Urinary bladder (tissue), 4 donors: ENCODE results near the gene NIPA2. TPM values are rescaled to one million over a fixed set of nuclear protein-coding genes. Genes with fewer than 3 reads are reported as not detected.

Experiments used
- DNase-seq: peaks from one replicate; pipeline ENCODE4 v3.0.0-alpha.2; 2015; ENCODE audit errors: extremely low spot score
- H3K27ac ChIP-seq: one replicate; pipeline ENCODE4 v1.5.1; 2013; ENCODE audit warnings: low read depth, mild to moderate bottlenecking, moderate library complexity
- H3K36me3 ChIP-seq: one replicate; pipeline ENCODE4 v1.6.1; 2013; ENCODE audit warnings: mild to moderate bottlenecking, moderate library complexity; ENCODE audit not compliant: insufficient read depth
- H3K4me1 ChIP-seq: one replicate; pipeline ENCODE4 v1.6.1; 2013; ENCODE audit warnings: mild to moderate bottlenecking, moderate library complexity; ENCODE audit not compliant: insufficient read depth
- H3K4me3 ChIP-seq: one replicate; pipeline ENCODE4 v1.5.1; 2013; ENCODE audit warnings: low read depth, low read length
- WGBS: extraction: QIAGEN DNeasy Blood & Tissue Kit; methylation state at CpG from one replicate; pipeline ENCODE4 v1.1.7; 2013; 5-methylcytosine and 5-hydroxymethylcytosine counted together
- polyA plus RNA-seq: library from polyadenylated mRNA; stranded (reverse); fragments of 200-250 nt; gene quantifications from one replicate; pipeline ENCODE4 v1.2.3, GENCODE V29; 2013
- total RNA-seq: library from RNA; depleted of rRNA; stranded (reverse); fragments of >200 nt; gene quantifications from one replicate; pipeline ENCODE4 v1.2.3, GENCODE V29; 2014
- donor health status: healthy with polysubstance abuse.
- donor health status: healthy.

NIPA2 gene
- total and polyA plus RNA-seq, 2 donors = 32.5 to 47.6 TPM

DNA sequence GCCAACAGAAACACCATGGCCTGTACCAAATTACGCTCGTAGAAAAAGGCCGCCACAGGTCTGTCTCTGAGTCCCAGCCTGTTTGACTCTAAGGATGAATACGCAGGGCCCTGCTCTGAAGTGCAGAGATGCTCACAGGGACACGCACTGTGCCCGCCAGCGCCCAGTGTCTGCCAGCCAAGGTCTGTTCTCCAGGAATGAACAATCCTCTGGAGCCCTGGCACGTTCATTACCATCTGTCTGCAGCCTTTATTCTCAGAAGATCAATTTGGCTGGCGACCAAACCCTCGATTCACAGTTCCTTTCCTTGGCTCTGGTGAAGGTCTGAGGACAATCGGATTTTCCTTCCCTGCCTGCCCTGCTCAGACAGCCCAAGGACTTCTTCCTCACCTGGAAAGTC lies 66.3 kb downstream of the NIPA2 start:
- 88% methylated on average over 11 of the region's 11 CpGs for WGBS
- no peak overlapping the region for H3K4me3 ChIP-seq
- H3K4me1 ChIP-seq = no peaks in the 10 kb centered on the region
- H3K27ac ChIP-seq = no peak overlapping the region
- H3K36me3 ChIP-seq = peaks cover 3% of the 10 kb centered on the region
- no peak for DNase-seq

DNA sequence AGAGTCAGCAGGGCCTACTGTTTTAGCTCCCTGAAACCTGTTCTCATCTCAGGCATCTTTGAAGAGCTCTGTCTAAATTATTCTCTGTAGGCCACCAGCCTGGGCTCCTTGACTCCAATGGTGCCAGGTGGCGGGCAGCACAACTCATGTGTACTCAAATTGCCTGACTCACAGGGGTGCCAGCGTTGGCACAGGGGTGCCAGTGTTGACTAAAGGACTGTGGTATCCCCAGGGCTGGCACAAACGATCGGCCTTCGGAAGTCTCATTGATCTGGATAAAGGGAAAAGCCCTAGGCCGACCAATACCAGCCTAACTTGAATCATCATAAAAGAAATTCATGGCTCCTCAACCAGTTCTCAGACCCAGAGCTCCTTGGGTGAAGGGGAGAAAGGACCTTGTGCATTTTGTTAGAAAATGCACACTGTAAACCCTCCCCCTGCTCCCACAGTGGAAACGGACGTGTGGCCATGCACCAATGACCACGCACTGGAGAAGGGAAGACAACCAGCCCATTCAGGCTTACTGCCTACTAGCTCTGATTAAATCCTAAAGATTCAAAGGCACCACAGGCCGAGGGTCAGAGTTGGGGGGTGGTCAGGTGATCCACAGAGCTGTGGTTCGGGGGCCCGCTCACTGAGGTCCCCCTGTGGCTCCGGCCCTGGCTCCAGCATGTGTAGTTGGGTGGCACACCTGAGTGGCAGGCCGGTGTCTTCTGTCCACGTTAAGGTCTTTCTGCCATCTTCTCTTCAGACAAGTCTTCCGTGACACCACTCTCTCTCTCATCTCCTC lies 68.9 kb downstream of the NIPA2 start:
- no peak overlapping the region for H3K4me3 ChIP-seq
- no peaks in the 10 kb centered on the region for H3K4me1 ChIP-seq
- H3K27ac ChIP-seq = no peak overlapping the region
- DNase-seq = no peak
- H3K36me3 ChIP-seq = peaks cover 11% of the 10 kb centered on the region
- WGBS = 97% methylated on average over 16 of the region's 16 CpGs

GRCh38 chr15:22908830-22909229 lies 70.4 kb downstream of the NIPA2 start:
- no peak overlapping the region for H3K4me3 ChIP-seq
- H3K36me3 ChIP-seq = peaks cover 9% of the 10 kb centered on the region
- WGBS = 91% methylated on average over 9 of the region's 9 CpGs
- no peak for DNase-seq
- H3K27ac ChIP-seq = no peak overlapping the region
- H3K4me1 ChIP-seq = no peaks in the 10 kb centered on the region

GRCh38 chr15:22911306-22911705 lies 72.8 kb downstream of the NIPA2 start:
- WGBS = 90% methylated on average over 8 of the region's 8 CpGs
- H3K36me3 ChIP-seq = peaks cover 14% of the 10 kb centered on the region
- no peaks in the 10 kb centered on the region for H3K4me1 ChIP-seq
- H3K27ac ChIP-seq = no peak overlapping the region
- no peak overlapping the region for H3K4me3 ChIP-seq
- no peak for DNase-seq

GRCh38 chr15:22912256-22912655 lies 73.8 kb downstream of the NIPA2 start:
- WGBS = 96% methylated on average over 12 of the region's 12 CpGs
- no peaks in the 10 kb centered on the region for H3K4me1 ChIP-seq
- DNase-seq = no peak
- H3K36me3 ChIP-seq = peaks cover 14% of the 10 kb centered on the region
- no peak overlapping the region for H3K4me3 ChIP-seq
- H3K27ac ChIP-seq = no peak overlapping the region

GRCh38 chr15:22913646-22914380 lies 75.3 kb downstream of the NIPA2 start:
- no peak overlapping the region for H3K27ac ChIP-seq
- 94% methylated on average over 13 of the region's 13 CpGs for WGBS
- no peak for DNase-seq
- no peak overlapping the region for H3K4me3 ChIP-seq
- H3K36me3 ChIP-seq = peaks cover 12% of the 10 kb centered on the region
- H3K4me1 ChIP-seq = no peaks in the 10 kb centered on the region

- 96% methylated on average over 25 of the region's 25 CpGs for WGBS
- H3K4me3 ChIP-seq = no peak overlapping the region
- no peaks in the 10 kb centered on the region for H3K4me1 ChIP-seq
- no peak overlapping the region for H3K27ac ChIP-seq
- H3K36me3 ChIP-seq = peaks cover 9% of the 10 kb centered on the region
- DNase-seq = no peak
Observed at GRCh38 chr15:22915866-22916515, 77.5 kb downstream of the NIPA2 start.

GRCh38 chr15:22916606-22917350 lies 78.3 kb downstream of the NIPA2 start:
- no peak for DNase-seq
- Histone ChIP-seq H3K4me3 (no peak overlapping the region), H3K4me1 (no peaks in the 10 kb centered on the region), H3K36me3 (peaks cover 4% of the 10 kb centered on the region), H3K27ac (no peak overlapping the region)
- WGBS = 93% methylated on average over 36 of the region's 36 CpGs

DNA sequence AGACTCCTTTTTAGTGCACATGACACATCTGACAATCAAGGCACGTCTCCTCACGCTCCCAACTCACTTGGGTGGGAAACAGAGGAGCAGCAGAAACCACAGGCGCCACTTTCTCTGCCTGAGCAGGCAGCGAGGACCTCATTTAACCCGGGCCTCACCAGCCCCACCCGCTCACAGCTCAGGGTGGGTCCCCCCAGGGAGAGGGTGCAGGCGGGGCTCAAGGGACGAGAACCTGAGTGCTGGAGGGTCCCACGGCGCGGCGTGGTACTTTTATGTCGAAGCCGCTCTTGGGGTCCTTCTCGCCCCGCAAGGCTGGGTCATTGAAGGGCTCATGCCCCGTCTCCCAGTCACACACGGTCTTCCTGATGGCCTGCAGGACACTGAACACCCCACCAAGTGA lies 79.1 kb downstream of the NIPA2 start:
- Histone ChIP-seq H3K36me3 (peaks cover 4% of the 10 kb centered on the region), H3K4me1 (no peaks in the 10 kb centered on the region), H3K4me3 (no peak overlapping the region), H3K27ac (no peak overlapping the region)
- WGBS = 95% methylated on average over 18 of the region's 18 CpGs
- no peak for DNase-seq

Other genes starting within 250 kb of the NIPA2 start
- gene NIPA1, start 52.0 kb upstream of the NIPA2 start, total RNA-seq = 6.8 TPM
- 5.2 TPM for gene NIPA1, start 52.0 kb upstream of the NIPA2 start, polyA plus RNA-seq
- gene CYFIP1, start 141.7 kb downstream of the NIPA2 start, total RNA-seq = 85.0 TPM
- gene CYFIP1, start 141.7 kb downstream of the NIPA2 start, polyA plus RNA-seq = 49.6 TPM
- gene TUBGCP5, start 200.9 kb downstream of the NIPA2 start, total RNA-seq = 45.8 TPM
- gene TUBGCP5, start 200.9 kb downstream of the NIPA2 start, polyA plus RNA-seq = 11.3 TPM